Hepatocyte (in vitro differentiated cells): ENCODE data around the gene ATOH8.

Source experiments
- CTCF ChIP-seq: fragments of 200-600 bp; sonication (generic); IDR thresholded peaks from 2 replicates; pipeline ENCODE4 v1.5.1; 2016; ENCODE audit warnings: antibody characterized with exemption, mild to moderate bottlenecking; ENCODE audit not compliant: poor library complexity
- EZH2 ChIP-seq: fragments of 200-600 bp; sonication (generic); IDR thresholded peaks from 2 replicates; pipeline ENCODE4 v1.6.1; 2016; ENCODE audit warnings: antibody characterized with exemption, mild to moderate bottlenecking, borderline replicate concordance
- EZH2phosphoT487 ChIP-seq: fragments of 200-600 bp; sonication (generic); IDR thresholded peaks from one replicate; pipeline ENCODE4 v1.6.1; 2018; ENCODE audit warnings: antibody characterized with exemption, mild to moderate bottlenecking, low read depth, moderate library complexity; ENCODE audit not compliant: unreplicated experiment, severe bottlenecking

GRCh38 chr2:85822766-85823165, 69.0 kb downstream of the ATOH8 start:
- TF ChIP-seq CTCF (no peak), EZH2phosphoT487 (no peak), EZH2 (no peak)
